ENCODE data around the gene HERPUD1.

The HERPUD1 gene

DNA sequence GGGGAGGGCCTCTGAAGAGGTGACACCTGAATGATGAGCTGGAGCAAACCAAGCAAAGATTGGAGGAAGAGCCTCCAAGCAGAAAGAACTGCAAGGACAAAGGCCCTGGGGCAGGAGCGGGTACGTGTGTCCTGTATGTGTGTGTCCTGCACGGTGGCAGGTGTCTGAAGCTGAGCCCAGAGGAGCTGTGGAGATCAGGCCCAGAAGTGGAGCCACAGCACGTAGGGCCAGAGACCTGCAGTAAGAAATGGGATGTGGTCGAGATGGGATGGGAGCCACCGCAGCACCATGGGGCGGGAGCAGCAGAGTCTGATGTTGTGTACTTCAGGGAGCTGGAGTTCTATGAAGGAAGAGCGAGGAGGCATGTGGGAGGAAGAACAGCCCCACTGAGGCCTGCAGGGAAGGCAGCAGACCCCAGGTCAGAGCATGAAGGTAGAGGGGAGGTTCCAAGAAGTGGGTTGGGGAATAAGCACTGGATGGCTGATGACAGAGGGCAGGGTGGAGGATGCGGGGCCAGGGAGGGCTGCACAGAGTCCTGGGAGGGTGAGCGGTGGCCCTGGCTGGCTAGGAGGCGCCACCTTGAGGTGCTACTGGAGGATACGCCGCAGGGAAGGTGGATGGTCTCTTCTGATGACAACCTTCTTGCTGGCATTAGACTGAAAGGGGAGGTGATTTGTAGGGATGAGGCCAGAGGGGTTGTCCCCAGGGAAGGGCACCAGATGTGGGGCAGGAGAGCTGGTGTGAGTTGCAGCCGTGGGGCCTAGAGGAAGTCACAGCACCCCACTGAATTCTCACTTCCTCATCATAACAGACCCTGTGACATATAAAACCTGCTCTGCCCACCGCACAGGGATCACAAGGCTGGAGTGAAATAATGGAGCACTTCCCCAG lies 19.2 kb downstream of the HERPUD1 start:
- peaks cover 0 to 25% (median 6%) of the 10 kb centered on the region in 3 donors for H3K36me3 ChIP-seq
- H3K4me3 ChIP-seq = no peak overlapping the region
- no peaks in the 10 kb centered on the region for H3K9me3 ChIP-seq
- peaks cover 0 to 9% (median 0%) of the 10 kb centered on the region in 4 donors for H3K4me1 ChIP-seq
- no peaks in the 10 kb centered on the region for H3K27me3 ChIP-seq
- TF ChIP-seq, protein P1, sequence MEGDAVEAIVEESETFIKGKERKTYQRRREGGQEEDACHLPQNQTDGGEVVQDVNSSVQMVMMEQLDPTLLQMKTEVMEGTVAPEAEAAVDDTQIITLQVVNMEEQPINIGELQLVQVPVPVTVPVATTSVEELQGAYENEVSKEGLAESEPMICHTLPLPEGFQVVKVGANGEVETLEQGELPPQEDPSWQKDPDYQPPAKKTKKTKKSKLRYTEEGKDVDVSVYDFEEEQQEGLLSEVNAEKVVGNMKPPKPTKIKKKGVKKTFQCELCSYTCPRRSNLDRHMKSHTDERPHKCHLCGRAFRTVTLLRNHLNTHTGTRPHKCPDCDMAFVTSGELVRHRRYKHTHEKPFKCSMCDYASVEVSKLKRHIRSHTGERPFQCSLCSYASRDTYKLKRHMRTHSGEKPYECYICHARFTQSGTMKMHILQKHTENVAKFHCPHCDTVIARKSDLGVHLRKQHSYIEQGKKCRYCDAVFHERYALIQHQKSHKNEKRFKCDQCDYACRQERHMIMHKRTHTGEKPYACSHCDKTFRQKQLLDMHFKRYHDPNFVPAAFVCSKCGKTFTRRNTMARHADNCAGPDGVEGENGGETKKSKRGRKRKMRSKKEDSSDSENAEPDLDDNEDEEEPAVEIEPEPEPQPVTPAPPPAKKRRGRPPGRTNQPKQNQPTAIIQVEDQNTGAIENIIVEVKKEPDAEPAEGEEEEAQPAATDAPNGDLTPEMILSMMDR (IDR thresholded peaks at IDR 0.05) = peak; percentile 39 to 44
- intact Hi-C loops (cut with DNase I; ENCODE audit: low total_unique reads) = no loop called here
- no peak overlapping the region for H3K27ac ChIP-seq
- DNase-seq = peak; percentile 53 to 76

DNA sequence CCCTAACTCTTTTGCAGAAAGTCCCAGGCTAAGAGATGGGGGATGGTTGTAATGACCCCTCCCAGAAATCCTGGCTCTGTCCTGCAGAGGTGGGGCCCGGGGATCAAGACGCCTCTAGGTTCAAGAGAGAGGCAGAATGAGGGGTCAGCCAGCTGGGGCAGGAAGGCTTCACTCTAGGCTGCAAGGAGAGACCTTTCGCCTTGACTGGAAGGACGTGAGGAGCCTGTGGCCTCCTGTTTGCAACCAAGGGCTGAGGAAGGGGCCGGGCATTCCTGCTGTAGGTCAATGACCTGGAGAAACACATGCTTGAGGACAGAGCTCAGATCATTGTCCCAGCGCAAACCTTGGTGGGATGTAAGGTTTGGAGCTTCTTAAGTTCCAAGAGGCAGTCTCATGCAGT lies 21.1 kb downstream of the HERPUD1 start:
- intact Hi-C loops (cut with DNase I; ENCODE audit: low total_unique reads) = no loop called here

DNA sequence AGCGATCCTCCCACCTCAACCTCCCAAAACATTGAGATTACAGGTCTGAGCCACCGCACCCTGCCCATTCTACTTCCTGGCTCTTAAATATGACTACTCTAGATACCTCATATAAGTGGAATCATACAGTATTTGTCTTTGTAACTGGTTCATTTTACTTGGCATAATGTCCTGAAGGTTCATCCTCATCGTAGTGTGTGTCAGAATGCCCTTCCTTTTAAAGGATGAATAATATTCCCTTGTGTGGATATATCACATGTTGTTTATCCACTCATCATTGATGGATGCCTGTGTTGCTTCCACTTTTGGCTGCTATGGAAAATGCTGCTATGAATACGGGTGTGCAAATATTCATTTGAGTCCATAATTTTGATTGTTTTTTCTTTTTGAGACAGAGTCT lies 24.1 kb downstream of the HERPUD1 start:
- TF ChIP-seq, protein P1 (IDR thresholded peaks at IDR 0.05) = no peak
- no peak overlapping the region for H3K27ac ChIP-seq
- no peak overlapping the region for H3K4me3 ChIP-seq
- H3K27me3 ChIP-seq = no peaks in the 10 kb centered on the region
- no peaks in the 10 kb centered on the region for H3K9me3 ChIP-seq
- no peaks in the 10 kb centered on the region for H3K36me3 ChIP-seq
- intact Hi-C loops (cut with DNase I; ENCODE audit: low total_unique reads) = no loop called here
- no peak for DNase-seq
- H3K4me1 ChIP-seq = peaks cover 0 to 5% (median 0%) of the 10 kb centered on the region in 4 donors

More for the DNA sequence above, 21.1 kb downstream of the HERPUD1 start:
- Histone ChIP-seq H3K4me3 (no peak overlapping the region), H3K27me3 (no peaks in the 10 kb centered on the region), H3K27ac (no peak overlapping the region), H3K9me3 (no peaks in the 10 kb centered on the region), H3K36me3 (peaks cover 0 to 12% (median 0%) of the 10 kb centered on the region in 3 donors), H3K4me1 (no peaks in the 10 kb centered on the region)
- TF ChIP-seq, protein P1 (IDR thresholded peaks at IDR 0.05) = no peak
- peak in 1 of 2 donors; percentile 25 for DNase-seq

DNA sequence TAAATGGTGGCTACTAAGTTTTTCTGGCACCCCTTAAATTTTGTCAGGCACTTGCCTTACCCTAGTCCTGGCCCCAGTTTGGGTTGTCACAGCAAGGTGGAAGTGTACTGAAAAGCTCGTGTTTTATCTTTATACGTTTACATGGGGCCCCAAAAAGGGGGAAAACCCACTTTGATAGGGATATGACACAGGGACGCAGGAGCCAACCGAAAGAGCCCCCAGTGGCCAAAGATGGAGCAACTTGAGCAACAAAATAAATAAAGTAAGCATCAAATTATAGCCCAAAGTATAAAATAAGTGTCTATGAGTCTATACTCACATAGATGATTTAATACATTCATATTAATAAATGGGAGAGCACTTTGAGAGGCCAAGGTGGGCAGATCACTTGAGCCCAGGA lies 24.8 kb downstream of the HERPUD1 start:
- Histone ChIP-seq H3K27ac (no peak overlapping the region), H3K36me3 (no peaks in the 10 kb centered on the region), H3K4me1 (peaks cover 0 to 12% (median 3%) of the 10 kb centered on the region in 4 donors), H3K4me3 (no peak overlapping the region), H3K9me3 (no peaks in the 10 kb centered on the region), H3K27me3 (no peaks in the 10 kb centered on the region)
- TF ChIP-seq, protein P1 (IDR thresholded peaks at IDR 0.05) = no peak
- intact Hi-C loops (cut with DNase I; ENCODE audit: low total_unique reads) = no loop called here
- DNase-seq = peak in 1 of 2 donors; percentile 7

DNA sequence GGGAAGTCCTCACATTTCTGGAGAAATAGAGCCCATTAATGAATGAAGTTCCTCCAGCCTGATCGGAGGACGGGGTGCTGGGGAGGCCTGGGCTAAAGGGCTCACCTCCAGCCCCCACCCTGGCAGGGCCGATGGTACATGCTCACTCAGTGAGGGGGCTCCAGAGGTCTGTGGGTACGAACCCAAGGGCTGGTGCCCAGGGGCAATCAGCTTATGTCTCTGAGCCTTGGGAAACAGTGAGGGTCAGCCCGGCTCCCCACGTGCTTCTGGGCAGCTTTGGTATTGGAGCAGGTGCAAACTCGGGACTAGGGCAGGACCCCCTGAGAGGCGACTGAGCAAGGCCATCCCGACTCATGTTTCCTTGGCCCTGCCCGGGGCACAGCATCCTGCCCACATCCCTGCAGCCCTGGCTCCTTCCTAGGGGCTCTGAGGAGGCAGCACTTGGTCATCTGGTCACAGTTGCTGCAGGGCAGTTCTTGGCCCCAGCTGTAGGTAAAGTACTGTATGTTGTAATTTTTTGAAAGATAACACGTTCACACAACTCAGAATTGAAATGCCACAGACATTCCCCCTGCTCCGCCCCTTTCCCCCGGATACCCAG lies 28.8 kb downstream of the HERPUD1 start:
- H3K36me3 ChIP-seq = no peaks in the 10 kb centered on the region
- DNase-seq = peak in 1 of 2 donors; percentile 59
- peaks cover 0 to 21% (median 10%) of the 10 kb centered on the region in 4 donors for H3K4me1 ChIP-seq
- intact Hi-C loops (cut with DNase I; ENCODE audit: low total_unique reads) = no loop called here
- H3K9me3 ChIP-seq = no peaks in the 10 kb centered on the region
- TF ChIP-seq, protein P1 (IDR thresholded peaks at IDR 0.05) = no peak
- H3K27me3 ChIP-seq = no peaks in the 10 kb centered on the region
- H3K27ac ChIP-seq = no peak overlapping the region
- H3K4me3 ChIP-seq = no peak overlapping the region
